HCT116 (cell line): ENCODE data around the gene MEGF8.

Experiments
- CTCF ChIP-seq, 3 experiments: fragments of 200-600 bp in 1 of 3; sonication (generic) in 1 of 3; IDR thresholded peaks in 2 of 3; conservative IDR thresholded peaks in 1 of 3; 2 replicates each; pipeline ENCODE4 v1.5.1; 2012 to 2017; ENCODE audit warnings: low read depth in 2 of 3, low read length in 2 of 3, antibody characterized with exemption in 1 of 3, borderline replicate concordance in 1 of 3, control low read depth in 1 of 3, mild to moderate bottlenecking in 1 of 3, mixed read lengths in 1 of 3, mixed run types in 1 of 3, moderate library complexity in 1 of 3; ENCODE audit not compliant: insufficient read depth in 1 of 3
- EGR1 ChIP-seq: IDR thresholded peaks from 2 replicates; pipeline ENCODE4 v1.6.1; 2012; ENCODE audit warnings: low read depth
- ELF1 ChIP-seq: IDR thresholded peaks from 2 replicates; pipeline ENCODE4 v1.6.1; 2012; ENCODE audit warnings: low read depth, borderline replicate concordance
- EZH2 ChIP-seq: fragments of 200-600 bp; sonication (generic); IDR thresholded peaks from 2 replicates; pipeline ENCODE4 v1.6.1; 2017; ENCODE audit warnings: antibody characterized with exemption, mixed run types
- EZH2phosphoT487 ChIP-seq: fragments of 200-600 bp; IDR thresholded peaks from 2 replicates; pipeline ENCODE4 v1.6.1; 2018; ENCODE audit warnings: antibody characterized with exemption, borderline replicate concordance
- POLR2A ChIP-seq: IDR thresholded peaks from 2 replicates; pipeline ENCODE4 v1.7.0; 2011; ENCODE audit warnings: borderline replicate concordance; ENCODE audit not compliant: insufficient read depth, insufficient read length; ENCODE audit errors: extremely low read depth
- POLR2AphosphoS5 ChIP-seq: IDR thresholded peaks from 2 replicates; pipeline ENCODE4 v1.6.1; 2011; ENCODE audit warnings: mild to moderate bottlenecking, low read depth, low read length, moderate library complexity
- RAD21 ChIP-seq: IDR thresholded peaks from 2 replicates; pipeline ENCODE4 v1.6.1; 2012; ENCODE audit warnings: low read depth, mild to moderate bottlenecking
- SIN3A ChIP-seq: IDR thresholded peaks from 2 replicates; pipeline ENCODE4 v1.6.1; 2012; ENCODE audit warnings: low read depth
- SP1 ChIP-seq: IDR thresholded peaks from 2 replicates; pipeline ENCODE4 v1.6.1; 2012; ENCODE audit warnings: low read depth
- SRF ChIP-seq: IDR thresholded peaks from 2 replicates; pipeline ENCODE4 v1.6.1; 2012; ENCODE audit warnings: low read depth
- ZNF274 ChIP-seq: fragments of 200-500 bp; sonication (Bioruptor generic); IDR thresholded peaks from 2 replicates; pipeline ENCODE4 v1.6.1; 2014; ENCODE audit warnings: mild to moderate bottlenecking, low read depth, low read length, inconsistent platforms
- TF ChIP-seq, protein P1 (sequence below): IDR thresholded peaks from 2 replicates; pipeline ENCODE4 v1.6.1; 2012
- TF ChIP-seq, protein P2 (sequence below): IDR thresholded peaks from 2 replicates; pipeline ENCODE4 v1.6.1; 2011; ENCODE audit warnings: mild to moderate bottlenecking, low read length, moderate library complexity; ENCODE audit not compliant: insufficient replicate concordance; ENCODE audit errors: extremely low read depth

DNA sequence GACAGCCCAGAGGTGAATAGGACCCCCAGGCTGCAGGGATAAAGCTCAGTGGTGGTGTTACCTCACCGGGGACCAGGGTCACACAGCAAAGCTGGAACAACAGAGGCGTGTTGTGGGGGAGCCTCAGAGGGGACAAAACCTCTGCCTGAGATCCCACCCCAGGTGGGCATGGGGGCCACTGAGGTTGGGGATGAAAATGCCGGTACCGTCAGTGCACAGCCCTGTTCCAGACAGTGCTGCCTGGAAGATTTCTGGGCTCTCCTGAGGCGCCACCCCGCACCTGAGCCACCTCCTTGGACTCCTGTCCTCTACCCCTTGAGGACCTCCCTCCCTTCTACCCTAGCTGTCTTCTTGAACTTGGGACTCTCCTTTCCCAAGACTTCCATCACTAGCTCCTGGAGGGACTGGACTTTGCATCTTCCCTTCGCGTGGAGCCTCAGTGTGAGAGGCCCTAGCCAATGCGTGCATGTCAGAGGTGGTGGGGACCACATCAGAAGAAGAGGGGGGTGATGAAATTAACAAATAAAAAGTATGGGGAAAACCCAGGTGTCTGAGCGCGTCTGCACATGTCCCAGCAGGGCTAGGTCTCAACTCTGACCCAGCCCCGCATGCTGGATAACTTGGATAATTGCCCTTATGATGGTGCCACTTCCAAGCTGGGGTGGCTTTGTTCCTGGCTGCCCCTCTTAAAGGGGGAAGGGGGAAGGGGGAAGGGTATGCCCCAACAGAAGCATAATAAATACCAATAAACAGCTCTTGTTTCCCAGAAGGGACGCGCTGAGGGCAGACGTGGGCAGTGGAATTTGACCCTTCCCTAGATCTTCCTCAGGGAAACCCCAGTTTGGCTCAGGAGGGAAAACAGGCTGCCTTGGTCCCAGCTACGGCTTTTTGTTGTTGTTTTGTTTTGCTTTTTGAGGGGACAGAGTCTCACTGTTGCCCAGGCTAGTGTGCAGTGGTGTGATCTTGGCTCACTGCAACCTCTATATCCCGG lies 53.1 kb downstream of the MEGF8 start:
- TF ChIP-seq ZNF274 (no peak), CTCF (IDR thresholded peaks at IDR 0.05 in 2 of 3, conservative IDR thresholded peaks at IDR 0.05 in 1 of 3; ENCODE audit: borderline replicate concordance in 1 of 3, insufficient read depth in 1 of 3, low read depth in 2 of 3, low read length in 2 of 3) (no peak), SRF (no peak), SP1 (no peak), EGR1 (no peak), SIN3A (no peak), ELF1 (no peak), EZH2 (no peak), EZH2phosphoT487 (no peak), RAD21 (no peak), POLR2AphosphoS5 (no peak), POLR2A (no peak)
- TF ChIP-seq, protein P1, sequence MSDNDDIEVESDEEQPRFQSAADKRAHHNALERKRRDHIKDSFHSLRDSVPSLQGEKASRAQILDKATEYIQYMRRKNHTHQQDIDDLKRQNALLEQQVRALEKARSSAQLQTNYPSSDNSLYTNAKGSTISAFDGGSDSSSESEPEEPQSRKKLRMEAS = no peak
- TF ChIP-seq, protein P2, sequence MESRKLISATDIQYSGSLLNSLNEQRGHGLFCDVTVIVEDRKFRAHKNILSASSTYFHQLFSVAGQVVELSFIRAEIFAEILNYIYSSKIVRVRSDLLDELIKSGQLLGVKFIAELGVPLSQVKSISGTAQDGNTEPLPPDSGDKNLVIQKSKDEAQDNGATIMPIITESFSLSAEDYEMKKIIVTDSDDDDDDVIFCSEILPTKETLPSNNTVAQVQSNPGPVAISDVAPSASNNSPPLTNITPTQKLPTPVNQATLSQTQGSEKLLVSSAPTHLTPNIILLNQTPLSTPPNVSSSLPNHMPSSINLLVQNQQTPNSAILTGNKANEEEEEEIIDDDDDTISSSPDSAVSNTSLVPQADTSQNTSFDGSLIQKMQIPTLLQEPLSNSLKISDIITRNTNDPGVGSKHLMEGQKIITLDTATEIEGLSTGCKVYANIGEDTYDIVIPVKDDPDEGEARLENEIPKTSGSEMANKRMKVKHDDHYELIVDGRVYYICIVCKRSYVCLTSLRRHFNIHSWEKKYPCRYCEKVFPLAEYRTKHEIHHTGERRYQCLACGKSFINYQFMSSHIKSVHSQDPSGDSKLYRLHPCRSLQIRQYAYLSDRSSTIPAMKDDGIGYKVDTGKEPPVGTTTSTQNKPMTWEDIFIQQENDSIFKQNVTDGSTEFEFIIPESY = no peak
